ENCODE measurements around the gene IL10RB.
A peak's percentile ranks its signal among the peaks of the same experiment; 100 is the strongest.

Gene IL10RB

DNA sequence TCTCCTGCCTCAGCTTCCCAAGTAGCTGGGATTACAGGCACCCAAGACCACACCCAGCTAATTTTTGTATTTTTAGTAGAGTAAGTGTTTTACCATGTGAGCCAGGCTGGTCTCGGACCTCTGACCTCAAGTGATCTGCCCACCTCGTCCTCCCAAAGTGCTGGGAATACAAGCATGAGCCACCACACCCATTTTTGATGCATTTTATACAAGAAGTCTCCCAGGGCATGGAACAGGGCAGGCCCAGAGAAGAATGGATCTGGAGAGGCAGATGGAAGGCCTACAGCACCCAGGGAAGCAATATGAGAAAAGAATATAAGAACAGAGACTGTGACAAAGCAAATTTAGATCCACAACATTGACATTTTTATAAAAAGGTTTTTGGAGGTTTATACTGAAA is 39.8 kb downstream of the IL10RB start:
- Histone ChIP-seq H4K20me1 (ENCODE audit: insufficient read depth, low read length) (no peaks in the 10 kb centered on the region), H3K4me1 (ENCODE audit: low read length) (peaks cover 29% of the 10 kb centered on the region), H3K9ac (ENCODE audit: low read length) (no peak overlapping the region), H3K27me3 (ENCODE audit: low read depth, low read length) (no peaks in the 10 kb centered on the region), H3K27ac (ENCODE audit: low read length) (no peak overlapping the region), H3K36me3 (replicated peaks; ENCODE audit: low read depth, low read length) (no peaks in the 10 kb centered on the region), H3K9me3 (ENCODE audit: insufficient read depth, low read length) (peaks cover 7% of the 10 kb centered on the region; the same call in 1 of the 2 replicates), H2AFZ (ENCODE audit: low read depth, low read length) (no peak overlapping the region), H3K4me3 (ENCODE audit: low read length) (no peak overlapping the region), H3K79me2 (ENCODE audit: low read length) (no peaks in the 10 kb centered on the region), H3K4me2 (ENCODE audit: low read length) (no peak overlapping the region)
- no peak for TF ChIP-seq EZH2phosphoT487 (IDR thresholded peaks at IDR 0.05; ENCODE audit: low read depth)
- TF ChIP-seq, protein P1, sequence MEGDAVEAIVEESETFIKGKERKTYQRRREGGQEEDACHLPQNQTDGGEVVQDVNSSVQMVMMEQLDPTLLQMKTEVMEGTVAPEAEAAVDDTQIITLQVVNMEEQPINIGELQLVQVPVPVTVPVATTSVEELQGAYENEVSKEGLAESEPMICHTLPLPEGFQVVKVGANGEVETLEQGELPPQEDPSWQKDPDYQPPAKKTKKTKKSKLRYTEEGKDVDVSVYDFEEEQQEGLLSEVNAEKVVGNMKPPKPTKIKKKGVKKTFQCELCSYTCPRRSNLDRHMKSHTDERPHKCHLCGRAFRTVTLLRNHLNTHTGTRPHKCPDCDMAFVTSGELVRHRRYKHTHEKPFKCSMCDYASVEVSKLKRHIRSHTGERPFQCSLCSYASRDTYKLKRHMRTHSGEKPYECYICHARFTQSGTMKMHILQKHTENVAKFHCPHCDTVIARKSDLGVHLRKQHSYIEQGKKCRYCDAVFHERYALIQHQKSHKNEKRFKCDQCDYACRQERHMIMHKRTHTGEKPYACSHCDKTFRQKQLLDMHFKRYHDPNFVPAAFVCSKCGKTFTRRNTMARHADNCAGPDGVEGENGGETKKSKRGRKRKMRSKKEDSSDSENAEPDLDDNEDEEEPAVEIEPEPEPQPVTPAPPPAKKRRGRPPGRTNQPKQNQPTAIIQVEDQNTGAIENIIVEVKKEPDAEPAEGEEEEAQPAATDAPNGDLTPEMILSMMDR (IDR thresholded peaks at IDR 0.05; ENCODE audit: low read depth, low read length), result no peak

DNA sequence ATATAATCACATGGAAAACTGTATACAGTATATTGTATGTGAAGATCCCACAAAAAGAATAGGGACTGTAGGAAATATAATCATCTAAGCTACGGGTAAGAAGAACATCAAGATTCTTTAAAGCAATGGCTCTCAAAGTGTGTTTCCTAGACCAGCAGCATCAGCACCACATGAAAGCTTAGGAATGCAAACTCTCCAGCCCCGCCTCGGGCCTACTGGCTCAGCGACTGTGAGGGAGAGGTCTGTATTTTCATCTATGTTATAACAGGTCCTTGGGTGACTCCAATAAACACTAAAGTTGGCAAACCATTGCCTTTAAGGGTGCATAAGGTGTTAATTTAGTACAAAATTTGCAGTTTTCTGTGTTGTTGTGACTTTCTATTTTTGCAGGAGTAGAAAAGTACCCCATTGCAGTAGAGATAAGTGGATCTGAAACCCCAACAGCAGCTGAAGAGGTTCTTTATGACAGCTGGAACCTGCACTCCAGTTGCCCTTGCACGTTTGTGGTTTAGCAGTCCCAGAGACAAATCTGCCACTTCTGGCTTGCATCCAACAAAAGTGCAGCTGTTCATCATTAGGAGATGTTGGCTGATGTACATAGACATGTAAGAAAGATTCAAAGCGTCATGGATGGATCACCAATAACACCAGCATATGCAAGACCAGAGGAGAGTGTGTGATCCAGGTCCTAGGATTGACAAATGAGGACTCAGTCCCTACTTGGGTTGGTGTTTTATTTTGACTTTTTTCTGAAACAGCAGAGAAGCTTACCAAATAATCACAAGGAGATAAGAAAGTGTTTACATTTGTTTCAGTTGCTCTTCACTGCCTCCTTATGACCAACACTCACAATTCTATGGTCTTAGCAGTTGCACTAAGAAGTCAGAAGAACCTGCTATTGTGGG is 42.7 kb downstream of the IL10RB start:
- Histone ChIP-seq H3K27me3 (ENCODE audit: low read depth, low read length) (no peaks in the 10 kb centered on the region), H3K9me3 (ENCODE audit: insufficient read depth, low read length) (0 out of 2 replicates have a peak, but pooled peaks cover 5% of the 10 kb centered on the region), H4K20me1 (ENCODE audit: insufficient read depth, low read length) (no peaks in the 10 kb centered on the region), H2AFZ (ENCODE audit: low read depth, low read length) (no peak overlapping the region), H3K4me1 (ENCODE audit: low read length) (peaks cover 23% of the 10 kb centered on the region), H3K36me3 (replicated peaks; ENCODE audit: low read depth, low read length) (no peaks in the 10 kb centered on the region), H3K4me3 (ENCODE audit: low read length) (no peak overlapping the region), H3K79me2 (ENCODE audit: low read length) (no peaks in the 10 kb centered on the region), H3K4me2 (ENCODE audit: low read length) (peak overlapping the region; percentile 60), H3K27ac (ENCODE audit: low read length) (peak overlapping the region; percentile 46), H3K9ac (ENCODE audit: low read length) (no peak overlapping the region)
- TF ChIP-seq, protein P1 (IDR thresholded peaks at IDR 0.05; ENCODE audit: low read depth, low read length), result peak; percentile 18; the same call in 1 of the 2 replicates
- no peak for TF ChIP-seq EZH2phosphoT487 (IDR thresholded peaks at IDR 0.05; ENCODE audit: low read depth)

DNA sequence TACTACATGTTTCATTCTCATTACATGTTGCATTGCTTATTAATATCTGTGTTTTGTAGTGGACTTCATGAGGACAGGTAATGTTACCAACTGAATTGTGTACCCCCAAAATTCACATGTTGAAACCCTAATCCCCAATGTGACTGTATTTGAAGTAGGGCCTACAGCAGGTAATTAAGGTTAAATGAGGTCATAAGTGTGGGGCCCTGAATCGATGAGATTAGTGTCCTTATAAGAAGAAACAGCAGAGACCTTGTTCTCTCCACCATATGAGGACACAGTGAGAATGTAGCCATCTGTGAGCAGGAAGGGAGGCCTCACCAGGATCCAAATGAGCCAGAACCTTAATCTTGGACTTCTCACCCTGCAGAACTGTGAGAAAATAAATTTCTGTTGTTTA is 43.6 kb downstream of the IL10RB start:
- Histone ChIP-seq H3K9me3 (ENCODE audit: insufficient read depth, low read length) (0 out of 2 replicates have a peak, but pooled peaks cover 5% of the 10 kb centered on the region), H3K9ac (ENCODE audit: low read length) (no peak overlapping the region), H3K4me2 (ENCODE audit: low read length) (no peak overlapping the region)

DNA sequence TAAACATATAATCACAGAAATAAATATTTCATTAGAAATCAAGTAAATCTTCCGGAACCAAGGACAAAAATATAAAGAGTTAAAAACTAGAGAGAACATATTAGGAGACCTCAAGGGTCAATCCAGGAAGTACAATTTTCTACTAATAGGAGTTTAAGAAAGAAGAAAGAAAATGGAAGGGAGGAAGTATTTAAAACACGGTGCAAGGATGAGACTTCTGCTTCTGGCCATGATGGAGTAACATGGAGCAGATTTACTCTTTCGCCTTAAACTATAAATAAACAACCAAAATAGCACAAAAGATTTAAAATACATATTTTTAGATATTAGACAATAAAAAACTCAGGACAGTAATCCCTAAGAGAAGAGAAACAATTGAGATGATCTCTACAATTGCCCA is 46.0 kb downstream of the IL10RB start:
- Histone ChIP-seq H3K4me1 (ENCODE audit: low read length) (peaks cover 23% of the 10 kb centered on the region), H3K4me2 (ENCODE audit: low read length) (no peak overlapping the region), H3K4me3 (ENCODE audit: low read length) (no peak overlapping the region), H3K79me2 (ENCODE audit: low read length) (no peaks in the 10 kb centered on the region), H3K9me3 (ENCODE audit: insufficient read depth, low read length) (0 out of 2 replicates have a peak, but pooled peaks cover 5% of the 10 kb centered on the region), H3K9ac (ENCODE audit: low read length) (no peak overlapping the region), H4K20me1 (ENCODE audit: insufficient read depth, low read length) (no peaks in the 10 kb centered on the region), H3K27me3 (ENCODE audit: low read depth, low read length) (0 out of 2 replicates have a peak, but pooled peaks cover 4% of the 10 kb centered on the region), H3K36me3 (replicated peaks; ENCODE audit: low read depth, low read length) (no peaks in the 10 kb centered on the region), H2AFZ (ENCODE audit: low read depth, low read length) (no peak overlapping the region), H3K27ac (ENCODE audit: low read length) (no peak overlapping the region)
- TF ChIP-seq, protein P1 (IDR thresholded peaks at IDR 0.05; ENCODE audit: low read depth, low read length), result no peak
- no peak for TF ChIP-seq EZH2phosphoT487 (IDR thresholded peaks at IDR 0.05; ENCODE audit: low read depth)

More for the DNA sequence above, 43.6 kb downstream of the IL10RB start:
- Histone ChIP-seq H3K27me3 (ENCODE audit: low read depth, low read length) (0 out of 2 replicates have a peak, but pooled peaks cover 4% of the 10 kb centered on the region), H3K79me2 (ENCODE audit: low read length) (no peaks in the 10 kb centered on the region), H3K4me1 (ENCODE audit: low read length) (peaks cover 23% of the 10 kb centered on the region), H3K36me3 (replicated peaks; ENCODE audit: low read depth, low read length) (no peaks in the 10 kb centered on the region), H3K4me3 (ENCODE audit: low read length) (no peak overlapping the region), H3K27ac (ENCODE audit: low read length) (no peak overlapping the region), H4K20me1 (ENCODE audit: insufficient read depth, low read length) (no peaks in the 10 kb centered on the region), H2AFZ (ENCODE audit: low read depth, low read length) (no peak overlapping the region)
- TF ChIP-seq, protein P1 (IDR thresholded peaks at IDR 0.05; ENCODE audit: low read depth, low read length), result no peak
- no peak for TF ChIP-seq EZH2phosphoT487 (IDR thresholded peaks at IDR 0.05; ENCODE audit: low read depth)

Data from OCI-LY3 (cell line).